EL (cell line): ENCODE results near the gene OR52I1.

ENCODE experiments used
- DNase-seq: peaks from one replicate; pipeline ENCODE4 v3.0.0-alpha.2; 2016

The OR52I1 gene

DNA sequence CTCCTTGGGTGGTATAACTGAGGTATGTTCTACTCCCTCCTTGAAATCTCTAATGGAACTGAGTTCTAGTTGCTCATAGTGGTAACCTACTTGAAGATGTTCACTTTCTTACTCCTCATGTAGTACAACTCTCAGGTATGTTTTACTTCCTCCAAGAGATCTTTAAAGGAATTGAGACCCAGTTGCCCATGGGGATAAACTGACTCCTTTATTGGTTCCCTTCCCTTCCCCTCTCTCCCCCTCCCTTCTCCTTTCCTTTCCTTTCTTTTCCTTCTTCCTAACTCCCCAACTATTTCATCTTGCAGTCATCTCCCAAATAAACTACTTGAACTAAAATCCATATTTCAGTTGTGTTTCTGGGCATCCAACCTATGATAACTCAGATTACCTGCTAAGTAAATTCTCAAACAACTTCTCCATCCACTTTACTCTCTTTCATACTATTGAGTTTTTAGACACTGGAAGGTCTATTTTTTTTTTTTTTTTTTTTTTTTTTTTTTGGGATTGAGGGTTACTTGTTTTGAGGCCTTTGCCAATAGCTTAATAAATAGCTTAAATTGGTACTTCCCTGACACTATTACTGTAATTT is 22.1 kb downstream of the OR52I1 start:
- DNase-seq = no peak

DNA sequence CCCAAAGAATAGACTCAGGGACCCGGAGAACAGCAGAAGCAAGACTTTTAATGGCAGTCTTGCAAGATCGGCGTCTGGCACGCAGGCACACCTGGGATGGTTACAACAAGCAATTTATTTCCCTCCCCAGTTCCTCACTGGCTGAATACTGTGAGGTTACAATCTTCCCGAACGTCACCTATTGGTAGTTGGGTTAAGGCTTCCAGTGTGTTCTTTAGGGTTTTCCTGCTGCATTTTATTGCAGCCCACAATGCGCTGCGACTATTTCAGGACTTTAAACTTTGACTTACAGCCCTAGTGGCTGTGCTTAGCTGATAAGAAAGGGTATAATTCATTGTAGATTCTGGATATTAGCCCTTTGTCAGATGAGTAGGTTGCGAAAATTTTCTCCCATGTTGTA is 25.7 kb downstream of the OR52I1 start:
- DNase-seq = no peak

DNA sequence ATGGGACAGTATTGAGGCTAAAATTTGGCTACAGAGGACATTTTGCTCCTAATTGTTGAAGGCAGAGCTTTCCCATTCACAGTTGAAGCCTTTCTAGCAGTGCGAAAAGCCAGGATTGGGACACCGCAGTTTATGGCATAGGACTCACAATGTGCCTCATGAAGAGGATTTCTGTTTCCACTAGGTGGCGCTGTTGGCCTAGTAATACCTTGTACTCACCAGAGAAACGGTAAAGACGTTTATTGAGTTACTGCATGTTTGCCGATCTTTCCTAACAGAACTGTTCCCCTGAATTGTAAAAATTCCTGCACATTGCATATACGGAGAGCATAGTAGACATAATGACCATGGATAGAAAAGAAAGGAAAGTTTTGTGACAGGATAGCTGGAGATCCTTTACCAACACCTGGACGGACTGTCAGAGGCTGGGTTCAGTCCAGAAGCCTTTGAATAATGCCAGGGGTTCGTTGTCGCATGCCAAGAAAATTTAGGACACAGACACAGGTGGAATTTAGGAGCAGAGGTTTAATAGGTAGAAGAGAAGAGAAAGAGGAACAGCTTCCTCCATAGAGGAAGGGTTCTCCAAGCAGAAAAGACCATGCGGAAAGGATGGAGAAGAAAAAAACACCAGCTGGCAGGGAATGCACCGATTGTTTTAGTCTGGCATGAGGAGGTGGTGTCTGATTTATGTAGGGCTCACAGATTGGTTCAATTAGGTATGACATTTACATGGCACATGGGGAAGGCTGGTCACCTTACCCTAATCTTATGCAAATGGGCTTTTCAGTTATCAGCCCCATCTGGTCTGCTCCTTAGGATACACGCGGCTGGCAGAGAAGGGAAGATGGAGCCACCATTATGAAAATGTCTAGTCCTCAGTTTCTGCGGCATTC is 32.6 kb downstream of the OR52I1 start:
- peak; percentile 73 for DNase-seq

DNA sequence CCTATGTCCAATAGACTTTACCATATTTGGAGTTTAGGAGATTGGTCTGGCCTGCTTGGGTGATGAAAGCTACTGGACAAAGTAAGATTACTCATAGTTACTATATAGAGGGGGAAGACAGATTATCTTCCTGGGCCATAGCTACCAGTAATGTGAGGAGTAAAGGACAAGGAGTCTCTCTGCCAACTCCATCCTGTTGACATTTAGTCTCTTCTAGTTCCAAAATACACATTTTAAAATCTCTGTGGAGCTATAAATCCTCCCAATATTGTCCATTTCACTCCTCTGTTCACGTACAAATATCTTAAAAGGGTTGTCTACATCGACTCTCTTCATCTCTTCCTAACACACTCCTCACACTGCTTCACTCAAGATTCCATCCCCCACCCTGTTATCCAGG is 42.3 kb downstream of the OR52I1 start:
- no peak for DNase-seq

DNA sequence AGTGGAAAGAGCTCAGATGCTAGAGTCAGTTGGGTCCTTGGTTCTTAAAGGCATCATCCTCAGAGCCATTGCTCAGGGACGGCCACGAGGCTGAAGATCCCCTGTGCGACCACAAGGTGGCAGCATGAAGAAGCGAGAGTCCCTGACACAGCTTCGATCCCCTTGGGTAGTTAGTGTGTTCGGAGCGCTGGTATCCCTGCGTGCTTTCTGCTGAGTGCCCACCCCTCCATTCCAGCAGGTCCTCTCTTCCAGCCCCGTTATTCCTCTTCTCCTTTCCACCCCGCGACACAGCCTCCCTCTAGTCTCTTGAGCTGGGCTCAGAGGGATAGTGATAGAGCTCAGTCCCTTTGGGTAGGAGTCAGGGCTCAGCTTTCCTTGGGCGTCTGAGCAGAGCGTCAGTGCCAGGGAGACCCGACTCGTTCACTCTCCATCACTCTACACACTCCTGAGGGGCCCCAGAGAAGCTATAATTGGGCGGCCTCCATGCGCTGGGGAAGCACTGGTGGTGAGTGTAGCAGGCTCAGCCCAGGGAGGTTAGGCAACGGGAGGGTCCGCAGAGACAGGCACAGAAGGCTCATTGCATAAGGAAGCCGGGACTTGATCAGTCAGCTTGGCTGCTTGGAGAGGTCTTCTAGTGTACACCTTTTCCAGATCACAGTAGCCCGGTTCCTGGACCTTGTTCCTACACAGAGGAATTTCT is 43.3 kb downstream of the OR52I1 start, which contains the start of gene OR51D1:
Gene OR51D1, plus strand, starts transcription at position 516 of the 700 bp plus-strand sequence. CDS start 2,314 bp downstream, outside the sequence.
- peak; percentile 65 for DNase-seq

DNA sequence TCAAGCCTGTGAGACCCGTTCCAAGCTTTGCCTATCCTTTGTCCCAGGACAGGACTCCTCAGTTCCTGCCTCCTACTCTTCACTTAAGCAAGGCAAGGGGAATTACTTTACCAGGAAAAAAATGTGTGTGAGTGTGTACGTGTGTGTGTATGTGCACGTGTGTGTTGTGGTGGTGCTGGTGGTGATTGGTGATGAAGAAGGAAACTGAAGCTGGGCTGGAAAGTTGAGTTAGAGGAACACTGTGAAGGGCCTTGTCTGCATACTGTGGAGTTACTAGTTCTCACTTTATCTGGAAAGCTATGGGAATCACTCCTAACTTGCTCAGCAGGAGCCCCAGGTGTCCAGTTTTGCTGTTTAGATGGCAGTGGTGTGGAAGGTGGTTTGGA is 43.8 kb downstream of the OR52I1 start:
- DNase-seq = no peak

DNA sequence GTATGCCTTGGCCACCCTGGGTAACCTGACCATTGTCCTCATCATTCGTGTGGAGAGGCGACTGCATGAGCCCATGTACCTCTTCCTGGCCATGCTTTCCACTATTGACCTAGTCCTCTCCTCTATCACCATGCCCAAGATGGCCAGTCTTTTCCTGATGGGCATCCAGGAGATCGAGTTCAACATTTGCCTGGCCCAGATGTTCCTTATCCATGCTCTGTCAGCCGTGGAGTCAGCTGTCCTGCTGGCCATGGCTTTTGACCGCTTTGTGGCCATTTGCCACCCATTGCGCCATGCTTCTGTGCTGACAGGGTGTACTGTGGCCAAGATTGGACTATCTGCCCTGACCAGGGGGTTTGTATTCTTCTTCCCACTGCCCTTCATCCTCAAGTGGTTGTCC is 46.1 kb downstream of the OR52I1 start:
- DNase-seq = no peak

DNA sequence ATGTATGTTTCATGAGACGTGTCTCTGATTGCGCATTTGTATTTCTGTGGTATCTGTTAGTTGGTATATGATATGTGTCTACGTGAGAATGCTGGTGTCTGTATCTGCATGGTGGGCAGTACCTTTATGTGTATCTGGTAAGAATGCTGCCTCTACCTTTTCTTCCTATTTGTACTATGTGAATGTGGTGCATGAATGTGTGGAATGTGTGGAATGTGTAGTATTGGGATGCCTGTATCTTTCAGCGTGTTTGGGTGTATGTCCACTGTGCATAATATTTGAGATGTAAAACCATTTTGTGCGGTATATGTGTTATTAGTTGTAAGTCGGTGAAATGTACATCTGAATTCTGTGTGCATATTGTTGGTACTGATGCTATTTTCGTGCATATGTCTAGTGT is 47.7 kb downstream of the OR52I1 start:
- peak; percentile 12 for DNase-seq

DNA sequence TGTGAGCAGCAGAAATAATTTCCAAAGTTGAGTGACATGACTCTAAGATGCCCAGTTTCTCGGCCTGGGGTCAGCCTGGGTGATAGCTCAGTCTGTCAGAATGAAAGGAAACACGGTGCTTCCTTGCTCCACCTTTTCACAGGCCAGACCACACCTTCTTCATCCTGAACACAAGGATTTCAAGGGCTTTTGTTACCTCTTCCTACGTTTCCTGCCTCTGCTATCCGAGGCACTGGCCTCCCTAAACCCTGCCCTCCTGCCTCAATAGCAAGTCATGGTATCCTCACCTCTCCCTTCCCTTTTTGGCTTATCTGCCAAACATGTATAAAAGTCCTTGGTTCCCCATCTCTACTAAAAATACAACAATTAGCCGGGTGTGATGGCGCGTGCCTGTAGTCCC is 48.2 kb downstream of the OR52I1 start:
- no peak for DNase-seq

DNA sequence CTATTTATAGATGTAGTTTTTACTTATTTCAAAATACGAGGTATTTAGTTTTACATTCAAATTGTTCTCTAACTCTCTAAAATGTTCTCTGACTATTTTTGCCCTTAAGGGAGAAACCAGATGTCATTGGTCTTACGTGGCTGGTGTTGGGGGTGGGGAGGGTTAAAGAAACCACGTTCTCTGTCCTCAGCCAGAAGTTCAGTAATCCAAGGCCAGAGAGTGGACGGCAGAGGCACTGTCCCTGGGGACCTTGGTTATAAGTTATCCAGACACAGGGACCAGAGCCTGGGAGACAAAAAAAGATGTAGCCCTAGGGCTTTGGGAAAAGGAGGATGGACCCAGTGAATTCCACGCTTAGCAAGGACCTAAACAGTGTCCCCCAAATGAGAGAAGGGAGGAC is 49.2 kb downstream of the OR52I1 start:
- DNase-seq = peak; percentile 30

DNA sequence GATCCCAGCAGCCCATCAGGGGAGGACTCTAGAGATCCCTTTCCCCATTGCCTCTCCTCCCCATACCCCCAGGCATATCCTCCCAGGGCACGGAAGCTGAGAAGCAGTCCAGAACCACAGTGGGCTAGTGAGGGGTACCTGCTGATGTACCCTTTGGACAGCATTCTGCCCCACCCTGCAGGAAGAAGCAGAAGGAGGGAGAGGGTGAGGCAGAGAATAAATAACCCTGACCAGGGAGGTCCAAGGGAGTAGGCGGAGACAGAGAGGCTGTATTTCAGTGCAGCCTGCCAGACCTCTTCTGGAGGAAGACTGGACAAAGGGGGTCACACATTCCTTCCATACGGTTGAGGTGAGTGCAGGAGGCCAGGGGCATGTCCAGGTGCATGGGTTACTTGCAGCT is 49.8 kb downstream of the OR52I1 start, which contains the start of gene OR51E1:
Gene OR51E1, plus strand, starts transcription at position 301 of the 400 bp plus-strand sequence. CDS start 8,545 bp downstream, outside the sequence.
- no peak for DNase-seq

DNA sequence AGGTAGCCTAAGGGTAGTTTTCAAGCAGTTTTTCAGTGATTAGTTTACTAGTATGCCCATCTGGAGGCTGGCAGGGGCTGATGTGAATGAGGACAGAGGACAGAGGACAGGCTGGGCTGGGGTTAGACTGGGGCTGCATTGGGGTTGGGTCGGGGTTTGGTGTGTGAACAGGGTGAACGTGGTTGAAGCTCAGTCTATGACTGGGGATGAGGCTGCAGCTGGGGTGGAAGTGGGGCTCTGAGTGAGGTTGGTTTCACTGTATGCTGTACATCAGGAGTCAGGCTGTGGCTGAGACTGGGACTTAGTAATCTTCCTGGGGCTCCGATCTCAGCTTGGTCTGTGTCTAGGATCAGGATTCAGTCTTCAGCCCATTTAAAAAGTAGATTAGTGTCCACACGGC is 50.4 kb downstream of the OR52I1 start:
- DNase-seq = no peak
